DOHH2 (cell line): ENCODE results near the gene MRPL27.

Source experiments
- EZH2phosphoT487 ChIP-seq: fragments of 200-600 bp; sonication (generic); IDR thresholded peaks from 2 replicates; pipeline ENCODE4 v1.6.1; 2017; ENCODE audit warnings: borderline replicate concordance, mild to moderate bottlenecking, antibody characterized with exemption, low read length, moderate library complexity, mixed read lengths
- TF ChIP-seq, protein P1 (sequence below): fragments of 200-600 bp; sonication (generic); IDR thresholded peaks from one replicate; pipeline ENCODE4 v1.5.1; 2014; ENCODE audit warnings: antibody characterized with exemption, mild to moderate bottlenecking, low read depth, low read length; ENCODE audit not compliant: poor library complexity, severe bottlenecking

GRCh38 chr17:50392621-50393020, 19.6 kb upstream of the MRPL27 start:
- no peak for TF ChIP-seq EZH2phosphoT487
- TF ChIP-seq, protein P1, sequence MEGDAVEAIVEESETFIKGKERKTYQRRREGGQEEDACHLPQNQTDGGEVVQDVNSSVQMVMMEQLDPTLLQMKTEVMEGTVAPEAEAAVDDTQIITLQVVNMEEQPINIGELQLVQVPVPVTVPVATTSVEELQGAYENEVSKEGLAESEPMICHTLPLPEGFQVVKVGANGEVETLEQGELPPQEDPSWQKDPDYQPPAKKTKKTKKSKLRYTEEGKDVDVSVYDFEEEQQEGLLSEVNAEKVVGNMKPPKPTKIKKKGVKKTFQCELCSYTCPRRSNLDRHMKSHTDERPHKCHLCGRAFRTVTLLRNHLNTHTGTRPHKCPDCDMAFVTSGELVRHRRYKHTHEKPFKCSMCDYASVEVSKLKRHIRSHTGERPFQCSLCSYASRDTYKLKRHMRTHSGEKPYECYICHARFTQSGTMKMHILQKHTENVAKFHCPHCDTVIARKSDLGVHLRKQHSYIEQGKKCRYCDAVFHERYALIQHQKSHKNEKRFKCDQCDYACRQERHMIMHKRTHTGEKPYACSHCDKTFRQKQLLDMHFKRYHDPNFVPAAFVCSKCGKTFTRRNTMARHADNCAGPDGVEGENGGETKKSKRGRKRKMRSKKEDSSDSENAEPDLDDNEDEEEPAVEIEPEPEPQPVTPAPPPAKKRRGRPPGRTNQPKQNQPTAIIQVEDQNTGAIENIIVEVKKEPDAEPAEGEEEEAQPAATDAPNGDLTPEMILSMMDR, result no peak
